K562 (cell line): ENCODE data around the gene CYSTM1. TPM values are rescaled to one million over a fixed set of nuclear protein-coding genes. Genes with fewer than 3 reads are reported as not detected.

Experiments used
- ATAC-seq: fragments of 200-7000 bp; cut with Tn5 transposase; 3 replicates; pipeline ENCODE4 v1.9.1; 2020; ENCODE audit warnings: moderate library complexity
- BruUV-seq: library from RNA; stranded (reverse); fragments of 400-500 nt; replicated peaks from 2 replicates; lab custom pipeline; 2021; lab: Mats Ljungman, UMichigan
- CTCF ChIA-PET: fragments of 300-600 bp; formaldehyde crosslinking; extraction: SDS; loops from one replicate; lab custom pipeline; 2021; ENCODE audit warnings: low intra/inter-chr PET ratio; lab: Yijun Ruan, JAX
- POLR2A ChIA-PET: fragments of 300-600, 350-650 bp; sonication (Branson Sonifier 250); formaldehyde crosslinking; extraction: SDS; loops from one replicate; lab custom pipeline; 2021; ENCODE audit warnings: antibody characterized with exemption, inconsistent platforms; lab: Yijun Ruan, JAX
- DNase-seq, 4 experiments: peaks; one replicate each; pipeline versions ENCODE4 v3.0.0 to v3.0.0-alpha.2; 2011 to 2018; ENCODE audit warnings: low spot score in 3 of 4, mixed read lengths in 3 of 4; ENCODE audit errors: extremely low read depth in 1 of 4
- FAIRE-seq: peaks from 2 replicates; lab custom pipeline; 2011; peaks lifted over from hg19 to GRCh38; lab: Jason Lieb, UNC
- H2AFZ ChIP-seq: 2 replicates; pipeline ENCODE4 v1.6.0; 2011; ENCODE audit warnings: low read depth, low read length, control low read depth, inconsistent platforms
- H3K27ac ChIP-seq: fragments of 200-600 bp; 3 replicates; pipeline ENCODE4 v1.8.0; 2011; ENCODE audit warnings: low read depth, mild to moderate bottlenecking, control low read depth, inconsistent platforms, low read length, moderate library complexity, mixed read lengths; ENCODE audit errors: extremely low read depth
- H3K27me3 ChIP-seq, 2 experiments: fragments of 300-600 bp in 1 of 2; 2 replicates in 1 of 2; 3 replicates in 1 of 2; pipeline versions ENCODE4 v1.6.0 to v1.8.0; 2011; ENCODE audit warnings: inconsistent platforms in 2 of 2, low read length in 2 of 2, mild to moderate bottlenecking in 1 of 2, mixed read lengths in 1 of 2, moderate library complexity in 1 of 2; ENCODE audit not compliant: control insufficient read depth in 2 of 2, insufficient read depth in 2 of 2
- H3K36me3 ChIP-seq: fragments of 300-600 bp; 3 replicates; pipeline ENCODE4 v1.8.0; 2011; ENCODE audit warnings: mild to moderate bottlenecking, low read length, inconsistent platforms; ENCODE audit not compliant: control insufficient read depth, insufficient read depth
- H3K4me1 ChIP-seq, 2 experiments: fragments of 200-600 bp in 1 of 2; replicated peaks in 1 of 2; 2 replicates in 1 of 2; 3 replicates in 1 of 2; pipeline versions ENCODE4 v1.5.1 to v1.8.0; 2011; ENCODE audit warnings: inconsistent platforms in 2 of 2, low read length in 2 of 2, mild to moderate bottlenecking in 1 of 2, mixed read lengths in 1 of 2, moderate library complexity in 1 of 2; ENCODE audit not compliant: control insufficient read depth in 2 of 2, insufficient read depth in 2 of 2
- H3K4me2 ChIP-seq: 2 replicates; pipeline ENCODE4 v1.6.1; 2011; ENCODE audit warnings: low read length, control low read depth, inconsistent platforms, mixed read lengths; ENCODE audit not compliant: insufficient read depth
- H3K4me3 ChIP-seq: fragments of 200-600 bp; sonication (generic), shearing (Covaris generic); 2 replicates; pipeline ENCODE4 v1.5.1; 2016; ENCODE audit warnings: control low read depth, inconsistent platforms
- H3K79me2 ChIP-seq: fragments of 200-600 bp; 3 replicates; pipeline ENCODE4 v1.8.0; 2011; ENCODE audit warnings: low read length, inconsistent platforms; ENCODE audit not compliant: control insufficient read depth, insufficient read depth
- H3K9ac ChIP-seq, 2 experiments: 2 replicates each; pipeline versions ENCODE4 v1.6.0 to v1.6.1; 2011; ENCODE audit warnings: low read depth in 2 of 2, low read length in 2 of 2, control low read depth in 1 of 2, inconsistent platforms in 1 of 2, mild to moderate bottlenecking in 1 of 2, mixed read lengths in 1 of 2; ENCODE audit not compliant: insufficient read depth in 1 of 2
- H3K9me1 ChIP-seq: one replicate; pipeline ENCODE4 v1.6.0; 2011; ENCODE audit warnings: inconsistent platforms, mild to moderate bottlenecking, low read length, moderate library complexity; ENCODE audit not compliant: control insufficient read depth, insufficient read depth
- H3K9me3 ChIP-seq: replicated peaks from 2 replicates; pipeline ENCODE4 v1.5.1; 2011; ENCODE audit warnings: low read depth, low read length, inconsistent platforms; ENCODE audit not compliant: control insufficient read depth, insufficient read depth
- H4K20me1 ChIP-seq: replicated peaks from 2 replicates; pipeline ENCODE4 v1.6.1; 2011; ENCODE audit warnings: low read length, inconsistent platforms, mixed read lengths; ENCODE audit not compliant: control insufficient read depth, insufficient read depth
- MYNN ChIP-seq, 2 experiments: sonication (generic); formaldehyde crosslinking in 1 of 2; IDR thresholded peaks; 2 replicates each; pipeline versions ENCODE4 v1.5.0 to v1.6.1; 2016 to 2020; ENCODE audit warnings: antibody characterized with exemption in 1 of 2, missing genetic modification reagents in 1 of 2
- RAD51 ChIP-seq: fragments of 450-650 bp; IDR thresholded peaks from 2 replicates; pipeline ENCODE4 v1.7.1; 2016; ENCODE audit warnings: low read depth, mild to moderate bottlenecking, borderline replicate concordance
- RUNX1 ChIP-seq: sonication (generic); IDR thresholded peaks from 2 replicates; pipeline ENCODE4 v1.6.1; 2016; ENCODE audit warnings: antibody characterized with exemption, low read depth
- SRF ChIP-seq, 2 experiments: fragments of 250-450, 450-650 bp in 1 of 2; sonication (Bioruptor Pico) in 1 of 2; sonication (generic) in 1 of 2; formaldehyde crosslinking; IDR thresholded peaks; 2 replicates each; pipeline versions ENCODE4 v1.5.0 to v1.5.1; 2020 to 2022; ENCODE audit warnings: mild to moderate bottlenecking in 1 of 2, missing genetic modification reagents in 1 of 2
- STAT5B ChIP-seq: fragments of 250-450 bp; sonication (Bioruptor Pico); IDR thresholded peaks from 2 replicates; pipeline ENCODE4 v1.8.0; 2021; ENCODE audit warnings: mild to moderate bottlenecking, inconsistent platforms
- ZFP1 ChIP-seq: fragments of 450-650 bp; formaldehyde crosslinking; IDR thresholded peaks from 2 replicates; pipeline ENCODE4 v1.4.0; 2020; ENCODE audit warnings: mild to moderate bottlenecking, mixed read lengths
- ZNF324 ChIP-seq: fragments of 250-450 bp; sonication (Bioruptor Pico); IDR thresholded peaks from 2 replicates; pipeline ENCODE4 v1.4.0; 2020; ENCODE audit warnings: mild to moderate bottlenecking
- ZNF707 ChIP-seq: fragments of 250-450 bp; sonication (Bioruptor Pico); conservative IDR thresholded peaks from 2 replicates; pipeline ENCODE4 v1.8.0; 2022; ENCODE audit warnings: inconsistent platforms, mild to moderate bottlenecking, moderate library complexity
- ZNF780A ChIP-seq: fragments of 250-450 bp; sonication (Bioruptor Pico); IDR thresholded peaks from 2 replicates; pipeline ENCODE4 v1.5.0; 2021; ENCODE audit warnings: mild to moderate bottlenecking
- WGBS: fragments of 100-300 bp; shearing (Covaris generic); methylation state at CpG from one replicate; pipeline ENCODE4 v1.1.6; 2016; ENCODE audit warnings: low coverage, mixed read lengths; ENCODE audit not compliant: insufficient coverage; ENCODE audit errors: missing lambda C conversion rate; 5-methylcytosine and 5-hydroxymethylcytosine counted together
- in situ Hi-C: fragments of 300-500 bp; cut with MboI; formaldehyde crosslinking; loops from 4 replicates; pipeline ENCODE4 v1.15.0; 2018; ENCODE audit warnings: inconsistent platforms, mixed read lengths
- intact Hi-C: fragments of 100-400 bp; cut with micrococcal nuclease; formaldehyde crosslinking; loops from 2 replicates; pipeline ENCODE4 v1.14.2; 2022
- polyA plus RNA-seq, 8 experiments: library from polyadenylated mRNA; depleted of rRNA in 4 of 8; stranded (reverse) in 5 of 8; unstranded in 3 of 8; fragments of >200 nt; fragmentation: Nextera tagmentation in 2 of 8; fragmentation: Illumina TruSeq in 1 of 8; extraction: Ambion mirVana in 2 of 8; extraction: Trizol in 1 of 8; gene quantifications; 2 replicates each; pipeline versions ENCODE4 v1.2.1 to v1.2.3, GENCODE V29; 2011 to 2014; ENCODE audit warnings: inconsistent platforms in 1 of 8, missing spikeins in 1 of 8
- total RNA-seq, 7 experiments: library from RNA; depleted of rRNA in 6 of 7; stranded (reverse); fragments of >200 nt in 6 of 7; fragmentation: Illumina TruSeq in 2 of 7; extraction: Trizol in 2 of 7; gene quantifications; 2 replicates each; pipeline versions ENCODE4 v1.2.1 to v1.2.3, GENCODE V29; 2011 to 2021; ENCODE audit warnings: low replicate concordance in 1 of 7
- TF ChIP-seq, protein P1 (sequence below): IDR thresholded peaks from 2 replicates; pipeline ENCODE4 v1.6.1; 2011; ENCODE audit not compliant: insufficient read length; ENCODE audit errors: extremely low read depth
- TF ChIP-seq, protein P2 (sequence below): fragments of 250-450 bp; sonication (Bioruptor Pico); IDR thresholded peaks from 2 replicates; pipeline ENCODE4 v1.8.0; 2022; ENCODE audit warnings: moderate library complexity, mild to moderate bottlenecking, inconsistent platforms

CYSTM1 gene
- total and polyA plus RNA-seq, 9 of the 15 experiments (the other 6 are each of a cell fraction or from before 2014, with no cell fraction given) = 76.1 to 422 (median 108) TPM

DNA sequence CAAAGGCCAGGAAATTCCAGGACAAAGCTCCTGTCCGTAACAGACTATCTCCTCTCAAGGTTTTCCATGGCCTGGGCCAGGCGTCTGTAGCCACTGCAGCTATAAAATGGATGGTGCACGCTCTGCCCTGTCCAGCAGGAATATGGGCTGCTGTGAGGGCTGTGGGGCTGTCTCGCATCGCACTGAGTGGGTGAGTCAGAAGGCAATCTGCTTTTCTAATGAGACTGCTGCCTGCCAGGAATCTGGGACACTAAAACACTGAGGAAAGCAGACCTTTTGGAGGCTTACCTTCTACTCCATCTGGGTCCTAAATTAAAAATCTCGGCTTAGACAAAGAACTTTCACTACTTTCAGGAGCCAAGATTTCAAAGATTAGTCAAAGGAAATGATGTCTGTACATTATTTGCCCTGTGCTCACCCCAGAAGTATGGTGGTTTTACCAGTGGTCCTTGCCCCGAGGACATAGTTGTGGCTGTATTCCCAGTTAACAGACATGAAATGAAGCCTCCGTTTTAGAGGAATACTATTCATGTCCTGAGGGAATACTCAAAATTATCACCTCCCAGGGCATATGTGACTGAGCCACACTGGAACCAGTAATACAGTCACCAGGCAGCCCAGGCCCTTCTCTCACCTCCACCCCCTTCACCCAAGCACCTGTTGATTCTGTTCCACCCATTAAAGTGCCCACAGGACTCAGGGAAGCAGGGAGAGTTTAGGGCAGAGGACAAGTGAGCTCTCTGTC, 71.6 kb downstream of the CYSTM1 start:
- Histone ChIP-seq H3K79me2 (0 out of 3 replicates have a peak, but pooled peaks cover under 1% of the 10 kb centered on the region), H3K27ac (no peak overlapping the region), H3K4me3 (no peak overlapping the region), H3K36me3 (peaks cover 69% of the 10 kb centered on the region), H3K9me1 (peaks cover 4% of the 10 kb centered on the region), H3K4me2 (no peak overlapping the region), H3K9me3 (no peaks in the 10 kb centered on the region), H2AFZ (no peak overlapping the region), H3K27me3 (no peaks in the 10 kb centered on the region), H3K4me1 (peaks cover 7 to 8% of the 10 kb centered on the region in 2 experiments; a peak in 4 of 5 replicates), H3K9ac (no peak overlapping the region), H4K20me1 (peaks cover 14% of the 10 kb centered on the region)
- ATAC-seq = no peak
- in situ Hi-C loops (loop anchor here (5.0 to 10.0 kb wide), 2 partner anchors 56 to 478 kb away; partner anchors contain the start of gene PFDN1), intact Hi-C loops (loop anchor here (10.0 kb wide), 1 partner anchor 308 kb away; the partner anchor contains the start of gene SRA1)
- 85% methylated on average over 8 of the region's 8 CpGs for WGBS
- BruUV-seq = no TSS peak
- DNase-seq = no peak
- ChIA-PET POLR2A (interaction anchor here (0.7 to 3.6 kb wide), 5 partner anchors 15 to 134 kb away, joined by 3 to 12 read pairs (median 4); partner anchors contain the start of gene SLC4A9), CTCF (interaction anchor here (0.8 kb wide), 2 partner anchors 99 to 106 kb away, joined by 3 read pairs; partner anchors contain the start of gene HBEGF)
- TF ChIP-seq ZNF780A (CRISPR knock-in tag) (no peak), SRF (CRISPR knock-in tag; IDR thresholded peaks at IDR 0.05) (no peak)
- no peak for FAIRE-seq

DNA sequence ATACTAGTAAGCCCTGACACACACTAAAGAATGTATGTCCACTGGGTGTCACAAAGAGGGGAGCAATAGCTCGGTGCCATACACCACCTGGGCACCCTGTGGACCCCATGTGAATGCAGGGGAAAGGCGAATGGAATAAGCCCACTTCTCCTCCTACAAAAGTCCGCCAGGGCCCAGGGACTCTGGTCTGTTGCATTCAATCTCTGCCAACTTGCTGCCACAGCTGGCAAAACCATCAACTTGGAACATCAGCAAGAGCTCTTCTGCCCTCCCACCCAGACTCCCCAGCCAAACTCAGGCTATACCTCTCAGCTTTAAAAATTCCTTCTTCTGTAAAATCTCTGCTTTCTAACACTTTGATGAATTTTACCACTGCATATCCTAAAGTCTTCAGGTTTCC, 73.4 kb downstream of the CYSTM1 start:
- Histone ChIP-seq H3K4me2 (no peak overlapping the region), H3K79me2 (peaks cover 7% of the 10 kb centered on the region), H3K4me3 (no peak overlapping the region), H3K9me3 (no peaks in the 10 kb centered on the region), H4K20me1 (peaks cover 8% of the 10 kb centered on the region; the same call in 1 of the 2 replicates), H3K27ac (no peak overlapping the region), H3K27me3 (no peaks in the 10 kb centered on the region), H3K36me3 (peaks cover 70% of the 10 kb centered on the region), H3K9ac (no peak overlapping the region), H3K4me1 (peaks cover 3 to 4% of the 10 kb centered on the region in 2 experiments; a peak in 3 of 5 replicates), H3K9me1 (peaks cover 4% of the 10 kb centered on the region), H2AFZ (no peak overlapping the region)
- ChIA-PET CTCF (no interaction called here), POLR2A (interaction anchor here (0.6 to 1.1 kb wide), 3 partner anchors 9 to 108 kb away, joined by 3 read pairs; partner anchors contain the start of gene HBEGF)
- in situ Hi-C loops (loop anchor here (5.0 to 10.0 kb wide), 2 partner anchors 54 to 476 kb away; partner anchors contain the start of gene PFDN1), intact Hi-C loops (loop anchor here (10.0 kb wide), 1 partner anchor 306 kb away; the partner anchor contains the start of gene SRA1)
- BruUV-seq = no TSS peak
- ATAC-seq (no peak), FAIRE-seq (no peak), DNase-seq (no peak)
- WGBS = 96% methylated on average over 3 of the region's 3 CpGs
- TF ChIP-seq, protein P1, sequence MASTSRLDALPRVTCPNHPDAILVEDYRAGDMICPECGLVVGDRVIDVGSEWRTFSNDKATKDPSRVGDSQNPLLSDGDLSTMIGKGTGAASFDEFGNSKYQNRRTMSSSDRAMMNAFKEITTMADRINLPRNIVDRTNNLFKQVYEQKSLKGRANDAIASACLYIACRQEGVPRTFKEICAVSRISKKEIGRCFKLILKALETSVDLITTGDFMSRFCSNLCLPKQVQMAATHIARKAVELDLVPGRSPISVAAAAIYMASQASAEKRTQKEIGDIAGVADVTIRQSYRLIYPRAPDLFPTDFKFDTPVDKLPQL = no peak
- TF ChIP-seq MYNN (IDR thresholded peaks at IDR 0.05) (no peak), MYNN (CRISPR knock-in tag; IDR thresholded peaks at IDR 0.05) (no peak), ZFP1 (CRISPR knock-in tag) (no peak), STAT5B (CRISPR knock-in tag) (no peak), RUNX1 (no peak), ZNF707 (CRISPR knock-in tag) (no peak), ZNF324 (CRISPR knock-in tag) (no peak), RAD51 (no peak)
- TF ChIP-seq, protein P2, sequence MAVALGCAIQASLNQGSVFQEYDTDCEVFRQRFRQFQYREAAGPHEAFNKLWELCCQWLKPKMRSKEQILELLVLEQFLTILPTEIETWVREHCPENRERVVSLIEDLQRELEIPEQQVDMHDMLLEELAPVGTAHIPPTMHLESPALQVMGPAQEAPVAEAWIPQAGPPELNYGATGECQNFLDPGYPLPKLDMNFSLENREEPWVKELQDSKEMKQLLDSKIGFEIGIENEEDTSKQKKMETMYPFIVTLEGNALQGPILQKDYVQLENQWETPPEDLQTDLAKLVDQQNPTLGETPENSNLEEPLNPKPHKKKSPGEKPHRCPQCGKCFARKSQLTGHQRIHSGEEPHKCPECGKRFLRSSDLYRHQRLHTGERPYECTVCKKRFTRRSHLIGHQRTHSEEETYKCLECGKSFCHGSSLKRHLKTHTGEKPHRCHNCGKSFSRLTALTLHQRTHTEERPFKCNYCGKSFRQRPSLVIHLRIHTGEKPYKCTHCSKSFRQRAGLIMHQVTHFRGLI (CRISPR knock-in tag) = no peak
